Osteocyte (in vitro differentiated cells): Measurements from ENCODE around the gene GPR55. TPM values are rescaled to one million over a fixed set of nuclear protein-coding genes. Genes with fewer than 3 reads are reported as not detected.
A peak's percentile ranks its signal among the peaks of the same experiment; 100 is the strongest.

Source experiments
- DNase-seq: peaks from one replicate; pipeline ENCODE4 v3.0.0; 2021; ENCODE audit warnings: mixed read lengths; ENCODE audit not compliant: unreplicated experiment; ENCODE audit errors: extremely low spot score
- H3K27ac Mint-ChIP-seq: one replicate; pipeline ENCODE4 v1.8.0; 2021; ENCODE audit warnings: mild to moderate bottlenecking, mixed read lengths; ENCODE audit not compliant: unreplicated experiment
- H3K27me3 Mint-ChIP-seq: one replicate; pipeline ENCODE4 v1.8.0; 2021; ENCODE audit warnings: mixed read lengths; ENCODE audit not compliant: unreplicated experiment
- H3K36me3 Mint-ChIP-seq: one replicate; pipeline ENCODE4 v1.8.0; 2021; ENCODE audit warnings: mixed read lengths; ENCODE audit not compliant: unreplicated experiment
- H3K4me1 Mint-ChIP-seq: one replicate; pipeline ENCODE4 v1.8.0; 2021; ENCODE audit warnings: mixed read lengths; ENCODE audit not compliant: unreplicated experiment
- H3K4me3 Mint-ChIP-seq: one replicate; pipeline ENCODE4 v1.8.0; 2021; ENCODE audit warnings: mild to moderate bottlenecking, moderate library complexity, mixed read lengths; ENCODE audit not compliant: unreplicated experiment
- H3K9me3 Mint-ChIP-seq: one replicate; pipeline ENCODE4 v1.8.0; 2021; ENCODE audit warnings: mixed read lengths; ENCODE audit not compliant: unreplicated experiment
- CTCF ChIP-seq: fragments of 200-600 bp; sonication (generic); IDR thresholded peaks from 2 replicates; pipeline ENCODE4 v1.5.0; 2021; ENCODE audit warnings: antibody characterized with exemption, mild to moderate bottlenecking, moderate library complexity
- total RNA-seq: library from RNA; stranded (reverse); gene quantifications from 2 replicates; pipeline ENCODE4 v1.2.1, GENCODE V29; 2021

The GPR55 gene
- total RNA-seq, 1 donor from 2014 or later = not detected

DNA sequence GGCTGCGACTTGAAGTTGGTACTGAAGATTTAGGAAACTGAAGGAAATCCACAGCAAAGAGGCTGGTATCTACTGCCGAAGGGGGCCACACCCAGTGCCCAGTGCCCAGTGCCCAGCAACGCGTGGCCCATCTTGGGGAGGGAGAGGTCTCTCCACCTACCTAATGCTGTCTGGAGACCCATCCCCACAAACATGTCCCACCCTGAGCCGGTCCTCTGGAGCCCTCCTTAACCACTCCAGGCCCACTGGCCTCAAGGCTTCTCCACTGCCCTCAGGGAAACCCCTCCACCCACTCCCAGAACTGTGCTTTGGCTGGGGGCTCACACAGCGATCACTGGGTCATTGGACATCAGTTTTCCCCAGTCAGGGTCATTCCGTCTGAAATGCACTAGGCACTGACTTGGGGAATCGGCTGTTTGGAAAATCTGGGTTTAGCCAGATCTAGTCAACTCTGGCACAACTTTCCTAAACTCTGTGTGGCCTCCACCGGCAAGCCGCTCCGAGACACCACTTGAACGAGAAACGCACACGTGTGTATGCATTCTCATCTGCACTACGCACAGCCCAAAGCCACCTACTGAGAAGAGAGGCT is 20.1 kb downstream of the GPR55 start:
- H3K4me1 Mint-ChIP-seq = peaks cover 8% of the 10 kb centered on the region
- no peak overlapping the region for H3K4me3 Mint-ChIP-seq
- TF ChIP-seq CTCF = no peak
- peaks cover 3% of the 10 kb centered on the region for H3K9me3 Mint-ChIP-seq
- no peaks in the 10 kb centered on the region for H3K36me3 Mint-ChIP-seq
- DNase-seq = peak; percentile 71
- peaks cover 20% of the 10 kb centered on the region for H3K27me3 Mint-ChIP-seq
- no peak overlapping the region for H3K27ac Mint-ChIP-seq

GRCh38 chr2:230903231-230904150 is 21.6 kb downstream of the GPR55 start:
- Mint-ChIP-seq H3K4me3 (no peak overlapping the region), H3K4me1 (peaks cover 5% of the 10 kb centered on the region), H3K27me3 (peaks cover 28% of the 10 kb centered on the region), H3K36me3 (no peaks in the 10 kb centered on the region), H3K9me3 (peaks cover 2% of the 10 kb centered on the region), H3K27ac (no peak overlapping the region)
- peak; percentile 77 for DNase-seq
- TF ChIP-seq CTCF = no peak

GRCh38 chr2:230902180-230902899 is 22.7 kb downstream of the GPR55 start:
- Mint-ChIP-seq H3K9me3 (no peaks in the 10 kb centered on the region), H3K36me3 (no peaks in the 10 kb centered on the region), H3K27ac (no peak overlapping the region), H3K4me3 (no peak overlapping the region), H3K4me1 (no peaks in the 10 kb centered on the region), H3K27me3 (peaks cover 31% of the 10 kb centered on the region)
- peak; percentile 74 for TF ChIP-seq CTCF
- DNase-seq = peak; percentile 82

GRCh38 chr2:230901006-230901405 is 24.0 kb downstream of the GPR55 start:
- peaks cover 39% of the 10 kb centered on the region for H3K27me3 Mint-ChIP-seq
- peak; percentile 72 for DNase-seq
- no peak overlapping the region for H3K4me3 Mint-ChIP-seq
- no peaks in the 10 kb centered on the region for H3K4me1 Mint-ChIP-seq
- H3K27ac Mint-ChIP-seq = no peak overlapping the region
- TF ChIP-seq CTCF = no peak
- H3K9me3 Mint-ChIP-seq = no peaks in the 10 kb centered on the region
- H3K36me3 Mint-ChIP-seq = no peaks in the 10 kb centered on the region
